ENCODE data around the gene SERPINB2. TPM values are rescaled to one million over a fixed set of nuclear protein-coding genes. Genes with fewer than 3 reads are reported as not detected.

SERPINB2 gene
- total RNA-seq, 2 donors from 2014 or later, result not detected

DNA sequence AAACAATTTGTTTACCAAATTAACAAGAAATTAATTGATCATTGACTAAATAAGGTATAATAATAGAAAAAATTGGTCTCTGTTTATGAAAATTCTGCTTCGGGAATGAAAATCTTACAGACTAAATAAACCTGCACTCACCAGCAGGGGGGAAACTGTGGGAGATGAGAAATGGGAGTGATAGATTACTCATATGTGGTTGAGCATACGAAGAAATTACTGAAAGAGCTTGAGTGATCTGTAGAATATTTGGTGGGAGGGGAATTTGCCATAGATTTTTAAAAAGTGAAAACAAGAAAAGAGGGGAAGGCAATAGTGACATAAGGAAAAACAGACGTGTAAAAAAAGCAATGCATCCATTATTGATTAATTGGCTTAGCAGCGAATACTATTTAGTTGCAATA is 63.8 kb downstream of the SERPINB2 start:
- Histone ChIP-seq H3K9me3 (ENCODE audit: control insufficient read depth, low read length) (no peaks in the 10 kb centered on the region), H3K27ac (ENCODE audit: low read depth, low read length) (no peak overlapping the region), H3K27me3 (ENCODE audit: control insufficient read depth, insufficient read depth, low read length, poor library complexity, severe bottlenecking) (peaks cover 16% of the 10 kb centered on the region), H3K4me1 (ENCODE audit: control insufficient read depth, insufficient read depth, low read length) (no peaks in the 10 kb centered on the region), H3K4me3 (ENCODE audit: low read length) (no peak overlapping the region), H3K36me3 (ENCODE audit: control insufficient read depth, insufficient read depth, low read length) (no peaks in the 10 kb centered on the region), H3K9ac (ENCODE audit: extremely low read depth, low read length, poor library complexity, severe bottlenecking) (no peak overlapping the region)
- H3K36me3 Mint-ChIP-seq (ENCODE audit: low read depth), result no peaks in the 10 kb centered on the region
- DNase-seq, result no peak
- WGBS, 2 experiments (ENCODE audit: insufficient coverage in 1 of 2, insufficient read length in 1 of 2), result 97 to 100% methylated on average over 3 to 4 of the region's 4 CpGs
- H3K9me3 Mint-ChIP-seq, result no peaks in the 10 kb centered on the region
- peaks cover 47% of the 10 kb centered on the region for H3K27me3 Mint-ChIP-seq (ENCODE audit: insufficient read depth)
- H3K27ac Mint-ChIP-seq, result no peak overlapping the region
- TF ChIP-seq, protein P1, sequence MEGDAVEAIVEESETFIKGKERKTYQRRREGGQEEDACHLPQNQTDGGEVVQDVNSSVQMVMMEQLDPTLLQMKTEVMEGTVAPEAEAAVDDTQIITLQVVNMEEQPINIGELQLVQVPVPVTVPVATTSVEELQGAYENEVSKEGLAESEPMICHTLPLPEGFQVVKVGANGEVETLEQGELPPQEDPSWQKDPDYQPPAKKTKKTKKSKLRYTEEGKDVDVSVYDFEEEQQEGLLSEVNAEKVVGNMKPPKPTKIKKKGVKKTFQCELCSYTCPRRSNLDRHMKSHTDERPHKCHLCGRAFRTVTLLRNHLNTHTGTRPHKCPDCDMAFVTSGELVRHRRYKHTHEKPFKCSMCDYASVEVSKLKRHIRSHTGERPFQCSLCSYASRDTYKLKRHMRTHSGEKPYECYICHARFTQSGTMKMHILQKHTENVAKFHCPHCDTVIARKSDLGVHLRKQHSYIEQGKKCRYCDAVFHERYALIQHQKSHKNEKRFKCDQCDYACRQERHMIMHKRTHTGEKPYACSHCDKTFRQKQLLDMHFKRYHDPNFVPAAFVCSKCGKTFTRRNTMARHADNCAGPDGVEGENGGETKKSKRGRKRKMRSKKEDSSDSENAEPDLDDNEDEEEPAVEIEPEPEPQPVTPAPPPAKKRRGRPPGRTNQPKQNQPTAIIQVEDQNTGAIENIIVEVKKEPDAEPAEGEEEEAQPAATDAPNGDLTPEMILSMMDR (conservative IDR thresholded peaks at IDR 0.05), result peak; percentile 30
- no peak overlapping the region for H3K4me3 Mint-ChIP-seq
- peaks cover 4% of the 10 kb centered on the region for H3K4me1 Mint-ChIP-seq

Other genes with a start within 250 kb of the SERPINB2 start
- gene SERPINB4, start 243.4 kb upstream of the SERPINB2 start, total RNA-seq, result under 1 TPM in 1 of 2 donors, not detected in 1; 0.24 TPM
- not detected for gene SERPINB3, start 225.8 kb upstream of the SERPINB2 start, total RNA-seq
- gene SERPINB11, start 184.7 kb upstream of the SERPINB2 start, total RNA-seq, result not detected
- gene SERPINB7, start 112.3 kb upstream of the SERPINB2 start, total RNA-seq, result not detected
- not detected for gene SERPINB10, start 20.3 kb downstream of the SERPINB2 start, total RNA-seq
- gene HMSD, start 61.6 kb downstream of the SERPINB2 start, total RNA-seq, result 1 to 10 TPM in 1 of 2 donors, under 1 TPM in 1; 0.70 to 5.5 TPM
- gene SERPINB8, start 82.4 kb downstream of the SERPINB2 start, total RNA-seq, result under 1 TPM; 0.13 to 0.86 TPM